GM23338 (cell line): ENCODE data around the gene ZNF595. TPM values are rescaled to one million over a fixed set of nuclear protein-coding genes. Genes with fewer than 3 reads are reported as not detected.

Source experiments
- ATAC-seq: fragments of 200-7000 bp; cut with Tn5 transposase; 3 replicates; pipeline ENCODE4 v1.9.1; 2020
- DNase-seq: peaks from one replicate; pipeline ENCODE4 v3.0.0-alpha.2; 2015; ENCODE audit warnings: low spot score
- H2AFZ ChIP-seq: fragments of 200-600 bp; sonication (generic); 2 replicates; pipeline ENCODE4 v1.8.0; 2016; ENCODE audit warnings: antibody characterized with exemption, mild to moderate bottlenecking, moderate library complexity
- H3F3A ChIP-seq: fragments of 200-600 bp; sonication (generic); replicated peaks from 2 replicates; pipeline ENCODE4 v1.8.0; 2017; ENCODE audit warnings: antibody characterized with exemption, mixed run types, low read depth
- H3K27ac ChIP-seq: fragments of 200-600 bp; sonication (generic); 2 replicates; pipeline ENCODE4 v1.6.1; 2016; ENCODE audit warnings: low read depth
- H3K27me3 ChIP-seq: fragments of 200-600 bp; sonication (generic); 2 replicates; pipeline ENCODE4 v1.8.0; 2016; ENCODE audit warnings: mild to moderate bottlenecking, mixed run types, moderate library complexity; ENCODE audit not compliant: insufficient read depth
- H3K36me3 ChIP-seq: fragments of 200-600 bp; sonication (generic); 2 replicates; pipeline ENCODE4 v1.8.0; 2016; ENCODE audit warnings: mild to moderate bottlenecking; ENCODE audit not compliant: insufficient read depth
- H3K4me1 ChIP-seq: fragments of 200-600 bp; sonication (generic); 2 replicates; pipeline ENCODE4 v1.8.0; 2016; ENCODE audit warnings: mild to moderate bottlenecking, moderate library complexity; ENCODE audit not compliant: insufficient read depth
- H3K4me2 ChIP-seq: fragments of 200-600 bp; sonication (generic); 2 replicates; pipeline ENCODE4 v1.7.1; 2017; ENCODE audit warnings: mixed run types
- H3K4me3 ChIP-seq: fragments of 200-600 bp; sonication (generic); 2 replicates; pipeline ENCODE4 v1.6.1; 2016; ENCODE audit warnings: mixed run types
- H3K79me2 ChIP-seq: fragments of 200-600 bp; sonication (generic); replicated peaks from 2 replicates; pipeline ENCODE4 v1.8.0; 2017; ENCODE audit warnings: mild to moderate bottlenecking; ENCODE audit not compliant: insufficient read depth
- H3K9me2 ChIP-seq: fragments of 200-600 bp; sonication (generic); 2 replicates; pipeline ENCODE4 v1.8.0; 2017; ENCODE audit not compliant: insufficient read depth
- H4K20me1 ChIP-seq: fragments of 200-600 bp; sonication (generic); replicated peaks from 2 replicates; pipeline ENCODE4 v1.8.0; 2017; ENCODE audit warnings: mild to moderate bottlenecking; ENCODE audit not compliant: insufficient read depth
- H3K27ac Mint-ChIP-seq: 2 replicates; pipeline ENCODE4 v1.8.0; 2020; ENCODE audit warnings: inconsistent platforms, mild to moderate bottlenecking, moderate library complexity, mixed read lengths
- H3K27me3 Mint-ChIP-seq: 3 replicates; pipeline ENCODE4 v1.8.0; 2022; ENCODE audit warnings: low read depth, mild to moderate bottlenecking, moderate library complexity, mixed read lengths, inconsistent platforms; ENCODE audit not compliant: insufficient read depth, poor library complexity
- H3K36me3 Mint-ChIP-seq: 3 replicates; pipeline ENCODE4 v1.8.0; 2021; ENCODE audit warnings: low read depth, mild to moderate bottlenecking, inconsistent platforms, moderate library complexity, mixed read lengths
- H3K4me1 Mint-ChIP-seq: 3 replicates; pipeline ENCODE4 v1.8.0; 2020; ENCODE audit warnings: mild to moderate bottlenecking, inconsistent platforms, mixed read lengths
- H3K4me3 Mint-ChIP-seq: 3 replicates; pipeline ENCODE4 v1.8.0; 2021; ENCODE audit warnings: moderate library complexity, mild to moderate bottlenecking, inconsistent platforms, mixed read lengths
- H3K9me3 Mint-ChIP-seq: 3 replicates; pipeline ENCODE4 v1.8.0; 2020; ENCODE audit warnings: moderate library complexity, mild to moderate bottlenecking, inconsistent platforms, mixed read lengths
- CREB1 ChIP-seq: fragments of 250-450 bp; sonication (Bioruptor Pico); IDR thresholded peaks from 2 replicates; pipeline ENCODE4 v1.5.0; 2020; ENCODE audit warnings: low read depth, mild to moderate bottlenecking, moderate library complexity
- ETS1 ChIP-seq: IDR thresholded peaks from 2 replicates; pipeline ENCODE4 v1.6.1; 2016; ENCODE audit warnings: antibody characterized with exemption
- EZH2 ChIP-seq: fragments of 200-600 bp; sonication (generic); IDR thresholded peaks from one replicate; pipeline ENCODE4 v1.8.0; 2017; ENCODE audit warnings: antibody characterized with exemption, mild to moderate bottlenecking, low read depth; ENCODE audit not compliant: unreplicated experiment
- EZH2phosphoT487 ChIP-seq: fragments of 200-600 bp; sonication (generic); IDR thresholded peaks from one replicate; pipeline ENCODE4 v1.8.1; 2018; ENCODE audit warnings: antibody characterized with exemption; ENCODE audit not compliant: unreplicated experiment
- JUNB ChIP-seq: IDR thresholded peaks from one replicate; pipeline ENCODE4 v1.6.1; 2016; ENCODE audit warnings: antibody characterized with exemption; ENCODE audit not compliant: unreplicated experiment
- NANOG ChIP-seq: IDR thresholded peaks from 2 replicates; pipeline ENCODE4 v1.6.1; 2016; ENCODE audit warnings: antibody characterized with exemption, borderline replicate concordance
- POLR2AphosphoS5 ChIP-seq: IDR thresholded peaks from 2 replicates; pipeline ENCODE4 v1.6.1; 2016; ENCODE audit warnings: antibody characterized with exemption, low read depth
- REST ChIP-seq: IDR thresholded peaks from one replicate; pipeline ENCODE4 v1.6.1; 2018; ENCODE audit warnings: antibody characterized with exemption; ENCODE audit not compliant: unreplicated experiment
- STAT1 ChIP-seq: IDR thresholded peaks from one replicate; pipeline ENCODE4 v1.6.1; 2016; ENCODE audit warnings: antibody characterized with exemption; ENCODE audit not compliant: unreplicated experiment
- ZNF114 ChIP-seq: fragments of 250-450 bp; sonication (Bioruptor Pico); IDR thresholded peaks from 2 replicates; pipeline ENCODE4 v1.5.0; 2020; ENCODE audit warnings: mild to moderate bottlenecking, moderate library complexity
- ZNF331 ChIP-seq: fragments of 250-450 bp; sonication (Bioruptor Pico); IDR thresholded peaks from 2 replicates; pipeline ENCODE4 v1.5.0; 2020; ENCODE audit warnings: low read depth, mild to moderate bottlenecking, moderate library complexity
- polyA plus RNA-seq: library from polyadenylated mRNA; unstranded; fragments of >200 nt; fragmentation: Nextera tagmentation; extraction: Ambion mirVana; gene quantifications from 2 replicates; pipeline ENCODE4 v1.2.1, GENCODE V29; 2016
- total RNA-seq: library from RNA; depleted of rRNA; stranded (reverse); fragments of >200 nt; shearing (Covaris generic); gene quantifications from 2 replicates; pipeline ENCODE4 v1.2.3, GENCODE V29; 2014
- TF ChIP-seq, protein P1 (sequence below), 2 experiments: fragments of 200-600 bp in 1 of 2; sonication (generic) in 1 of 2; conservative IDR thresholded peaks; 2 replicates each; pipeline versions ENCODE4 v1.5.1 to v1.6.1; 2016 to 2017; ENCODE audit warnings: antibody characterized with exemption in 2 of 2, low read depth in 2 of 2, mild to moderate bottlenecking in 2 of 2, moderate library complexity in 1 of 2
- TF ChIP-seq, protein P2 (sequence below): fragments of 250-450 bp; sonication (Bioruptor Pico); IDR thresholded peaks from 2 replicates; pipeline ENCODE4 v1.5.0; 2020; ENCODE audit warnings: mild to moderate bottlenecking, moderate library complexity

The ZNF595 gene
- total and polyA plus RNA-seq, 2 experiments from 2014 or later: 23.2 to 31.7 TPM

- H3K36me3 Mint-ChIP-seq: peaks cover 51% of the 10 kb centered on the region
- no peak overlapping the region for H3K4me3 Mint-ChIP-seq
- Histone ChIP-seq H3K4me1 (no peaks in the 10 kb centered on the region), H4K20me1 (no peaks in the 10 kb centered on the region), H3K27me3 (no peaks in the 10 kb centered on the region), H3K4me2 (no peak overlapping the region), H3K79me2 (no peaks in the 10 kb centered on the region), H3K36me3 (peaks cover 12% of the 10 kb centered on the region), H2AFZ (no peak overlapping the region), H3K4me3 (no peak overlapping the region), H3F3A (no peaks in the 10 kb centered on the region), H3K27ac (no peak overlapping the region), H3K9me2 (peaks cover 6% of the 10 kb centered on the region; the same call in 1 of the 2 replicates)
- ATAC-seq: no peak
- no peak overlapping the region for H3K27ac Mint-ChIP-seq
- H3K27me3 Mint-ChIP-seq: peaks cover 5% of the 10 kb centered on the region
- DNase-seq: no peak
- peaks cover 89% of the 10 kb centered on the region for H3K9me3 Mint-ChIP-seq
- TF ChIP-seq ZNF114: no peak
- no peak for TF ChIP-seq EZH2phosphoT487
- no peak for TF ChIP-seq NANOG
- TF ChIP-seq, protein P1, sequence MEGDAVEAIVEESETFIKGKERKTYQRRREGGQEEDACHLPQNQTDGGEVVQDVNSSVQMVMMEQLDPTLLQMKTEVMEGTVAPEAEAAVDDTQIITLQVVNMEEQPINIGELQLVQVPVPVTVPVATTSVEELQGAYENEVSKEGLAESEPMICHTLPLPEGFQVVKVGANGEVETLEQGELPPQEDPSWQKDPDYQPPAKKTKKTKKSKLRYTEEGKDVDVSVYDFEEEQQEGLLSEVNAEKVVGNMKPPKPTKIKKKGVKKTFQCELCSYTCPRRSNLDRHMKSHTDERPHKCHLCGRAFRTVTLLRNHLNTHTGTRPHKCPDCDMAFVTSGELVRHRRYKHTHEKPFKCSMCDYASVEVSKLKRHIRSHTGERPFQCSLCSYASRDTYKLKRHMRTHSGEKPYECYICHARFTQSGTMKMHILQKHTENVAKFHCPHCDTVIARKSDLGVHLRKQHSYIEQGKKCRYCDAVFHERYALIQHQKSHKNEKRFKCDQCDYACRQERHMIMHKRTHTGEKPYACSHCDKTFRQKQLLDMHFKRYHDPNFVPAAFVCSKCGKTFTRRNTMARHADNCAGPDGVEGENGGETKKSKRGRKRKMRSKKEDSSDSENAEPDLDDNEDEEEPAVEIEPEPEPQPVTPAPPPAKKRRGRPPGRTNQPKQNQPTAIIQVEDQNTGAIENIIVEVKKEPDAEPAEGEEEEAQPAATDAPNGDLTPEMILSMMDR (conservative IDR thresholded peaks at IDR 0.05; ENCODE audit: low read depth in 2 of 2): no peak
- TF ChIP-seq EZH2: no peak
- TF ChIP-seq JUNB: no peak
- no peak for TF ChIP-seq STAT1
- TF ChIP-seq CREB1 (CRISPR knock-in tag): no peak
- TF ChIP-seq, protein P2, sequence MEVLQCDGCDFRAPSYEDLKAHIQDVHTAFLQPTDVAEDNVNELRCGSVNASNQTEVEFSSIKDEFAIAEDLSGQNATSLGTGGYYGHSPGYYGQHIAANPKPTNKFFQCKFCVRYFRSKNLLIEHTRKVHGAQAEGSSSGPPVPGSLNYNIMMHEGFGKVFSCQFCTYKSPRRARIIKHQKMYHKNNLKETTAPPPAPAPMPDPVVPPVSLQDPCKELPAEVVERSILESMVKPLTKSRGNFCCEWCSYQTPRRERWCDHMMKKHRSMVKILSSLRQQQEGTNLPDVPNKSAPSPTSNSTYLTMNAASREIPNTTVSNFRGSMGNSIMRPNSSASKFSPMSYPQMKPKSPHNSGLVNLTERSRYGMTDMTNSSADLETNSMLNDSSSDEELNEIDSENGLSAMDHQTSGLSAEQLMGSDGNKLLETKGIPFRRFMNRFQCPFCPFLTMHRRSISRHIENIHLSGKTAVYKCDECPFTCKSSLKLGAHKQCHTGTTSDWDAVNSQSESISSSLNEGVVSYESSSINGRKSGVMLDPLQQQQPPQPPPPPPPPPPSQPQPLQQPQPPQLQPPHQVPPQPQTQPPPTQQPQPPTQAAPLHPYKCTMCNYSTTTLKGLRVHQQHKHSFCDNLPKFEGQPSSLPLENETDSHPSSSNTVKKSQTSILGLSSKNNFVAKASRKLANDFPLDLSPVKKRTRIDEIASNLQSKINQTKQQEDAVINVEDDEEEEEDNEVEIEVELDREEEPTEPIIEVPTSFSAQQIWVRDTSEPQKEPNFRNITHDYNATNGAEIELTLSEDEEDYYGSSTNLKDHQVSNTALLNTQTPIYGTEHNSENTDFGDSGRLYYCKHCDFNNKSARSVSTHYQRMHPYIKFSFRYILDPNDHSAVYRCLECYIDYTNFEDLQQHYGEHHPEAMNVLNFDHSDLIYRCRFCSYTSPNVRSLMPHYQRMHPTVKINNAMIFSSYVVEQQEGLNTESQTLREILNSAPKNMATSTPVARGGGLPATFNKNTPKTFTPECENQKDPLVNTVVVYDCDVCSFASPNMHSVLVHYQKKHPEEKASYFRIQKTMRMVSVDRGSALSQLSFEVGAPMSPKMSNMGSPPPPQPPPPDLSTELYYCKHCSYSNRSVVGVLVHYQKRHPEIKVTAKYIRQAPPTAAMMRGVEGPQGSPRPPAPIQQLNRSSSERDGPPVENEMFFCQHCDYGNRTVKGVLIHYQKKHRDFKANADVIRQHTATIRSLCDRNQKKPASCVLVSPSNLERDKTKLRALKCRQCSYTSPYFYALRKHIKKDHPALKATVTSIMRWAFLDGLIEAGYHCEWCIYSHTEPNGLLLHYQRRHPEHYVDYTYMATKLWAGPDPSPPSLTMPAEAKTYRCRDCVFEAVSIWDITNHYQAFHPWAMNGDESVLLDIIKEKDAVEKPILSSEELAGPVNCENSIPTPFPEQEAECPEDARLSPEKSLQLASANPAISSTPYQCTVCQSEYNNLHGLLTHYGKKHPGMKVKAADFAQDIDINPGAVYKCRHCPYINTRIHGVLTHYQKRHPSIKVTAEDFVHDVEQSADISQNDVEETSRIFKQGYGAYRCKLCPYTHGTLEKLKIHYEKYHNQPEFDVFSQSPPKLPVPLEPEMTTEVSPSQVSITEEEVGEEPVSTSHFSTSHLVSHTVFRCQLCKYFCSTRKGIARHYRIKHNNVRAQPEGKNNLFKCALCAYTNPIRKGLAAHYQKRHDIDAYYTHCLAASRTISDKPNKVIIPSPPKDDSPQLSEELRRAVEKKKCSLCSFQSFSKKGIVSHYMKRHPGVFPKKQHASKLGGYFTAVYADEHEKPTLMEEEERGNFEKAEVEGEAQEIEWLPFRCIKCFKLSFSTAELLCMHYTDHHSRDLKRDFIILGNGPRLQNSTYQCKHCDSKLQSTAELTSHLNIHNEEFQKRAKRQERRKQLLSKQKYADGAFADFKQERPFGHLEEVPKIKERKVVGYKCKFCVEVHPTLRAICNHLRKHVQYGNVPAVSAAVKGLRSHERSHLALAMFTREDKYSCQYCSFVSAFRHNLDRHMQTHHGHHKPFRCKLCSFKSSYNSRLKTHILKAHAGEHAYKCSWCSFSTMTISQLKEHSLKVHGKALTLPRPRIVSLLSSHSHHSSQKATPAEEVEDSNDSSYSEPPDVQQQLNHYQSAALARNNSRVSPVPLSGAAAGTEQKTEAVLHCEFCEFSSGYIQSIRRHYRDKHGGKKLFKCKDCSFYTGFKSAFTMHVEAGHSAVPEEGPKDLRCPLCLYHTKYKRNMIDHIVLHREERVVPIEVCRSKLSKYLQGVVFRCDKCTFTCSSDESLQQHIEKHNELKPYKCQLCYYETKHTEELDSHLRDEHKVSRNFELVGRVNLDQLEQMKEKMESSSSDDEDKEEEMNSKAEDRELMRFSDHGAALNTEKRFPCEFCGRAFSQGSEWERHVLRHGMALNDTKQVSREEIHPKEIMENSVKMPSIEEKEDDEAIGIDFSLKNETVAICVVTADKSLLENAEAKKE: no peak
- no peak for TF ChIP-seq REST
- TF ChIP-seq POLR2AphosphoS5: no peak
- no peak for TF ChIP-seq ZNF331
- TF ChIP-seq ETS1: no peak
- no peaks in the 10 kb centered on the region for H3K4me1 Mint-ChIP-seq
Measured at GRCh38 chr4:98386-98785, 45.3 kb downstream of the ZNF595 start.
